VCaP (cell line): ENCODE results near the gene NR1I3.
A peak's percentile ranks its signal among the peaks of the same experiment; 100 is the strongest.

ENCODE experiments used
- H3K27ac ChIP-seq: fragments of 450-650 bp; 2 replicates; pipeline ENCODE4 v1.5.1; 2017
- CTCF ChIP-seq: fragments of 450-650 bp; conservative IDR thresholded peaks from 2 replicates; pipeline ENCODE4 v1.5.1; 2017; ENCODE audit warnings: mild to moderate bottlenecking, moderate library complexity

Gene NR1I3

DNA sequence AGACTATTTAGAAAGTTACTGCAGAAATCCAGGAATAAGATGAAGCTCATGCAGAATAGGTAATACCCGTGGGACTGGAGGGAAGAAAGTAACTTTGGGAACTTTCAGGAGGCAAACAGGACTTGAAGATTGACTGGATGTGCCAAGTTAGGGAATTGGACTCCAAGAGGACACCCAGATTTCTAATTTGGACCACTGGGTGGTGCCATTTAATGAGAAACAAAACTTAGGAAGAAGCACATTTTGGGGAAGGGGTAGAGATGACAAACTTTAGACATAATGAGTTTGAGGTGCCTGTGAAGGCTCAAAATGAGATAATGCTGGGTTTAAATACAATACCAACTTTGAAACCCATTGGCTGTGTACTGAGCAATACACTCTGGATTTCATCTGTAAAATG, 57.4 kb downstream of the NR1I3 start:
- peak; percentile 22 for TF ChIP-seq CTCF
- no peak overlapping the region for H3K27ac ChIP-seq

DNA sequence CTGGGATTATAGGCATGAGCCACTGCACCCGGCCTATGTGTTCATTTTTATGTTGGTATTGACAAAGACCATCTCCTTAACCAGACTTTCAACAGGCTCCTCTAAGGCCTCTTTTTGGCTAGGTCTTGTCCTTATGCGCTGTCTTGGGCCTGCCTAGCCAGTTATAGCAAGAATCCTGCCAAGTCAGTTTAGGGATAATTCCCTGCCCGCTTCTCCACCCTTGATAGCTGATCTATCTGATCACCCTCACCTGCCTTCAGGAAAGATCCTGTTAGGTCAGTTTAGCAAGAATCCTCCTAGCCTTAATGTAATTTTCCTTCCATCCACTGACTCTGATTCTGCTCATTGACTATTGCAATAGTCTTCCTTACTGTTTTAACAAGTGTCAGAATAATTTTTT, 58.3 kb downstream of the NR1I3 start:
- TF ChIP-seq CTCF = no peak
- peak overlapping the region; percentile 20; the same call in 1 of the 2 replicates for H3K27ac ChIP-seq
